WTC11 (cell line): ENCODE measurements around the gene CCBE1.

Experiments used
- CREM ChIP-seq: sonication (generic); formaldehyde crosslinking; IDR thresholded peaks from 2 replicates; pipeline ENCODE4 v1.8.1; 2022; ENCODE audit warnings: mild to moderate bottlenecking, missing genetic modification reagents, moderate library complexity
- FOXJ3 ChIP-seq: sonication (generic); formaldehyde crosslinking; IDR thresholded peaks from 2 replicates; pipeline ENCODE4 v1.9.0; 2021; ENCODE audit warnings: missing genetic modification reagents, mild to moderate bottlenecking, borderline replicate concordance
- FOXK1 ChIP-seq: sonication (generic); formaldehyde crosslinking; IDR thresholded peaks from 2 replicates; pipeline ENCODE4 v1.8.0; 2022; ENCODE audit warnings: mild to moderate bottlenecking, moderate library complexity, missing genetic modification reagents
- GABPB1 ChIP-seq: sonication (generic); formaldehyde crosslinking; IDR thresholded peaks from 2 replicates; pipeline ENCODE4 v1.8.1; 2023; ENCODE audit warnings: mild to moderate bottlenecking, missing genetic modification reagents
- ZNF396 ChIP-seq: fragments of 250-450 bp; sonication (Bioruptor Pico); IDR thresholded peaks from 2 replicates; pipeline ENCODE4 v1.8.0; 2021; ENCODE audit warnings: mild to moderate bottlenecking, moderate library complexity, borderline replicate concordance
- TF ChIP-seq, protein P1 (sequence below): sonication (generic); formaldehyde crosslinking; IDR thresholded peaks from 2 replicates; pipeline ENCODE4 v1.8.0; 2022; ENCODE audit warnings: mild to moderate bottlenecking, missing genetic modification reagents
- TF ChIP-seq, protein P2 (sequence below): fragments of 200-600 bp; IDR thresholded peaks from 2 replicates; pipeline ENCODE4 v1.8.0; 2022; ENCODE audit warnings: antibody characterized with exemption
- TF ChIP-seq, protein P3 (sequence below): sonication (generic); formaldehyde crosslinking; conservative IDR thresholded peaks from 2 replicates; pipeline ENCODE4 v1.8.1; 2022; ENCODE audit warnings: mild to moderate bottlenecking, missing genetic modification reagents
- TF ChIP-seq, protein P4 (sequence below): sonication (generic); formaldehyde crosslinking; IDR thresholded peaks from 2 replicates; pipeline ENCODE4 v1.8.1; 2023; ENCODE audit warnings: mild to moderate bottlenecking, missing genetic modification reagents, moderate library complexity
- TF ChIP-seq, protein P5 (sequence below): sonication (generic); formaldehyde crosslinking; IDR thresholded peaks from 2 replicates; pipeline ENCODE4 v1.8.0; 2023; ENCODE audit warnings: missing genetic modification reagents, mild to moderate bottlenecking, borderline replicate concordance

DNA sequence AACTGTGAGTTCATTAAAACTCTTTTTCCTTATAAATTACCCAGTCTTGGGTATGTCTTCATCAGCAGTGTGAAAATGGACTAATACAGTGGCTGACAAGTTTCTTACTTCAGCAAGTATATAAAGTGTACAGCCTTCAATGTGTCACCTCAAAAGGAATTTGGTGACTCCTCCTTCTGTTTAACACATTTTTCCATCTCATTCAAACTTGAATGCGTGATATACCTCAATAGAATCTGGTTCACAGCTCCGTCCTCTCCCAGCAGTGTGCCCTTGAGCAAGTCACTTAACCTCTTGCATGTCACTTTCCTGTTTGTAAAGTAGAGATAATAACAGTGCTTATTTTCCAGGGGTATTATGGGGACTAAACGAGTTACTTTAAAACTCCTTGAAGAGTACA, 159.6 kb downstream of the CCBE1 start:
- TF ChIP-seq, protein P1, sequence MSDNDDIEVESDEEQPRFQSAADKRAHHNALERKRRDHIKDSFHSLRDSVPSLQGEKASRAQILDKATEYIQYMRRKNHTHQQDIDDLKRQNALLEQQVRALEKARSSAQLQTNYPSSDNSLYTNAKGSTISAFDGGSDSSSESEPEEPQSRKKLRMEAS (CRISPR knock-in tag), result no peak
- TF ChIP-seq, protein P2, sequence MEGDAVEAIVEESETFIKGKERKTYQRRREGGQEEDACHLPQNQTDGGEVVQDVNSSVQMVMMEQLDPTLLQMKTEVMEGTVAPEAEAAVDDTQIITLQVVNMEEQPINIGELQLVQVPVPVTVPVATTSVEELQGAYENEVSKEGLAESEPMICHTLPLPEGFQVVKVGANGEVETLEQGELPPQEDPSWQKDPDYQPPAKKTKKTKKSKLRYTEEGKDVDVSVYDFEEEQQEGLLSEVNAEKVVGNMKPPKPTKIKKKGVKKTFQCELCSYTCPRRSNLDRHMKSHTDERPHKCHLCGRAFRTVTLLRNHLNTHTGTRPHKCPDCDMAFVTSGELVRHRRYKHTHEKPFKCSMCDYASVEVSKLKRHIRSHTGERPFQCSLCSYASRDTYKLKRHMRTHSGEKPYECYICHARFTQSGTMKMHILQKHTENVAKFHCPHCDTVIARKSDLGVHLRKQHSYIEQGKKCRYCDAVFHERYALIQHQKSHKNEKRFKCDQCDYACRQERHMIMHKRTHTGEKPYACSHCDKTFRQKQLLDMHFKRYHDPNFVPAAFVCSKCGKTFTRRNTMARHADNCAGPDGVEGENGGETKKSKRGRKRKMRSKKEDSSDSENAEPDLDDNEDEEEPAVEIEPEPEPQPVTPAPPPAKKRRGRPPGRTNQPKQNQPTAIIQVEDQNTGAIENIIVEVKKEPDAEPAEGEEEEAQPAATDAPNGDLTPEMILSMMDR, result no peak
- TF ChIP-seq, protein P3, sequence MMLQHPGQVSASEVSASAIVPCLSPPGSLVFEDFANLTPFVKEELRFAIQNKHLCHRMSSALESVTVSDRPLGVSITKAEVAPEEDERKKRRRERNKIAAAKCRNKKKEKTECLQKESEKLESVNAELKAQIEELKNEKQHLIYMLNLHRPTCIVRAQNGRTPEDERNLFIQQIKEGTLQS (CRISPR knock-in tag), result no peak
- TF ChIP-seq CREM (CRISPR knock-in tag) (no peak), FOXJ3 (CRISPR knock-in tag) (no peak), ZNF396 (no peak), GABPB1 (no peak), FOXK1 (no peak)
- TF ChIP-seq, protein P4, sequence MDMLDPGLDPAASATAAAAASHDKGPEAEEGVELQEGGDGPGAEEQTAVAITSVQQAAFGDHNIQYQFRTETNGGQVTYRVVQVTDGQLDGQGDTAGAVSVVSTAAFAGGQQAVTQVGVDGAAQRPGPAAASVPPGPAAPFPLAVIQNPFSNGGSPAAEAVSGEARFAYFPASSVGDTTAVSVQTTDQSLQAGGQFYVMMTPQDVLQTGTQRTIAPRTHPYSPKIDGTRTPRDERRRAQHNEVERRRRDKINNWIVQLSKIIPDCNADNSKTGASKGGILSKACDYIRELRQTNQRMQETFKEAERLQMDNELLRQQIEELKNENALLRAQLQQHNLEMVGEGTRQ (CRISPR knock-in tag), result no peak
- TF ChIP-seq, protein P5, sequence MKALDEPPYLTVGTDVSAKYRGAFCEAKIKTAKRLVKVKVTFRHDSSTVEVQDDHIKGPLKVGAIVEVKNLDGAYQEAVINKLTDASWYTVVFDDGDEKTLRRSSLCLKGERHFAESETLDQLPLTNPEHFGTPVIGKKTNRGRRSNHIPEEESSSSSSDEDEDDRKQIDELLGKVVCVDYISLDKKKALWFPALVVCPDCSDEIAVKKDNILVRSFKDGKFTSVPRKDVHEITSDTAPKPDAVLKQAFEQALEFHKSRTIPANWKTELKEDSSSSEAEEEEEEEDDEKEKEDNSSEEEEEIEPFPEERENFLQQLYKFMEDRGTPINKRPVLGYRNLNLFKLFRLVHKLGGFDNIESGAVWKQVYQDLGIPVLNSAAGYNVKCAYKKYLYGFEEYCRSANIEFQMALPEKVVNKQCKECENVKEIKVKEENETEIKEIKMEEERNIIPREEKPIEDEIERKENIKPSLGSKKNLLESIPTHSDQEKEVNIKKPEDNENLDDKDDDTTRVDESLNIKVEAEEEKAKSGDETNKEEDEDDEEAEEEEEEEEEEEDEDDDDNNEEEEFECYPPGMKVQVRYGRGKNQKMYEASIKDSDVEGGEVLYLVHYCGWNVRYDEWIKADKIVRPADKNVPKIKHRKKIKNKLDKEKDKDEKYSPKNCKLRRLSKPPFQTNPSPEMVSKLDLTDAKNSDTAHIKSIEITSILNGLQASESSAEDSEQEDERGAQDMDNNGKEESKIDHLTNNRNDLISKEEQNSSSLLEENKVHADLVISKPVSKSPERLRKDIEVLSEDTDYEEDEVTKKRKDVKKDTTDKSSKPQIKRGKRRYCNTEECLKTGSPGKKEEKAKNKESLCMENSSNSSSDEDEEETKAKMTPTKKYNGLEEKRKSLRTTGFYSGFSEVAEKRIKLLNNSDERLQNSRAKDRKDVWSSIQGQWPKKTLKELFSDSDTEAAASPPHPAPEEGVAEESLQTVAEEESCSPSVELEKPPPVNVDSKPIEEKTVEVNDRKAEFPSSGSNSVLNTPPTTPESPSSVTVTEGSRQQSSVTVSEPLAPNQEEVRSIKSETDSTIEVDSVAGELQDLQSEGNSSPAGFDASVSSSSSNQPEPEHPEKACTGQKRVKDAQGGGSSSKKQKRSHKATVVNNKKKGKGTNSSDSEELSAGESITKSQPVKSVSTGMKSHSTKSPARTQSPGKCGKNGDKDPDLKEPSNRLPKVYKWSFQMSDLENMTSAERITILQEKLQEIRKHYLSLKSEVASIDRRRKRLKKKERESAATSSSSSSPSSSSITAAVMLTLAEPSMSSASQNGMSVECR (CRISPR knock-in tag), result no peak
